Ovary (tissue), 3 donors: ENCODE measurements around the gene PGM3.

Experiments
- POLR2A ChIP-seq: fragments of 450-650 bp; IDR thresholded peaks from one replicate; pipeline ENCODE4 v1.6.1; 2017; ENCODE audit warnings: antibody characterized with exemption, mild to moderate bottlenecking, moderate library complexity
- TF ChIP-seq, protein P1 (sequence below), 3 donors: fragments of 450-650 bp in 2 of 3; fragments of 200-600 bp in 1 of 3; IDR thresholded peaks; one replicate each; pipeline versions ENCODE4 v1.5.1 to v1.8.0; 2016 to 2022; ENCODE audit warnings: antibody characterized with exemption in 3 of 3, mild to moderate bottlenecking in 1 of 3
- donor health status: DM: no; HTN: no; CAD: no.

DNA sequence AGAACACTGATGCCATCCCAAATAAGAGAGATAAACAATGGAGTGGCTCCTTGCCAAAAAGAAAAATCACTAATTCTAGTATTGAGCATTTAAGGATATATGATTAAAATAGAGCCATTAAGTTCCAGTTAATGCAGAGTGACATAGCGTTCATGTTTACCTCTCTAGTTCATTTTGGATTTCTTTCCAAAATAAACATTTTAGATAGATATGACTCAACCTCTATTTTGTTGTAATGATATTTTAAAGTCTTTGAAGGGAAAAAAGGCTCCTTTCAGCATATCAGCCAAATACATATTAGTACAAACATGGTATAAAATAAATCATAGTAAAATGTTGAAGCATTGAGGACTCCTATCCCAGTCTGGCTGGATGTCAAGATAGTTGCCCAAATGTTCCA, 33.5 kb upstream of the PGM3 start:
- TF ChIP-seq, protein P1, sequence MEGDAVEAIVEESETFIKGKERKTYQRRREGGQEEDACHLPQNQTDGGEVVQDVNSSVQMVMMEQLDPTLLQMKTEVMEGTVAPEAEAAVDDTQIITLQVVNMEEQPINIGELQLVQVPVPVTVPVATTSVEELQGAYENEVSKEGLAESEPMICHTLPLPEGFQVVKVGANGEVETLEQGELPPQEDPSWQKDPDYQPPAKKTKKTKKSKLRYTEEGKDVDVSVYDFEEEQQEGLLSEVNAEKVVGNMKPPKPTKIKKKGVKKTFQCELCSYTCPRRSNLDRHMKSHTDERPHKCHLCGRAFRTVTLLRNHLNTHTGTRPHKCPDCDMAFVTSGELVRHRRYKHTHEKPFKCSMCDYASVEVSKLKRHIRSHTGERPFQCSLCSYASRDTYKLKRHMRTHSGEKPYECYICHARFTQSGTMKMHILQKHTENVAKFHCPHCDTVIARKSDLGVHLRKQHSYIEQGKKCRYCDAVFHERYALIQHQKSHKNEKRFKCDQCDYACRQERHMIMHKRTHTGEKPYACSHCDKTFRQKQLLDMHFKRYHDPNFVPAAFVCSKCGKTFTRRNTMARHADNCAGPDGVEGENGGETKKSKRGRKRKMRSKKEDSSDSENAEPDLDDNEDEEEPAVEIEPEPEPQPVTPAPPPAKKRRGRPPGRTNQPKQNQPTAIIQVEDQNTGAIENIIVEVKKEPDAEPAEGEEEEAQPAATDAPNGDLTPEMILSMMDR (IDR thresholded peaks at IDR 0.05) = no peak
- TF ChIP-seq POLR2A = no peak
